ENCODE measurements around the gene ARHGAP18.

ARHGAP18 gene

GRCh38 chr6:129667621-129668020 is 42.4 kb downstream of the ARHGAP18 start:
- no peak for DNase-seq (ENCODE audit: low read depth)

- no peak for DNase-seq (ENCODE audit: low read depth)
Observed at GRCh38 chr6:129667034-129667433, 42.9 kb downstream of the ARHGAP18 start.

- DNase-seq (ENCODE audit: low read depth) = no peak
Observed at GRCh38 chr6:129665555-129665954, 44.4 kb downstream of the ARHGAP18 start.

GRCh38 chr6:129663531-129663930 is 46.4 kb downstream of the ARHGAP18 start:
- DNase-seq (ENCODE audit: low read depth) = no peak

- no peak for DNase-seq (ENCODE audit: low read depth)
Observed at GRCh38 chr6:129662980-129663431, 47.0 kb downstream of the ARHGAP18 start.

GRCh38 chr6:129662406-129662766 is 47.6 kb downstream of the ARHGAP18 start:
- DNase-seq (ENCODE audit: low read depth) = no peak

GRCh38 chr6:129661536-129662405 is 48.2 kb downstream of the ARHGAP18 start:
- DNase-seq (ENCODE audit: low read depth) = no peak

GRCh38 chr6:129660346-129660676 is 49.7 kb downstream of the ARHGAP18 start:
- DNase-seq (ENCODE audit: low read depth) = no peak

- no peak for DNase-seq (ENCODE audit: low read depth)
Observed at GRCh38 chr6:129659590-129660345, 50.2 kb downstream of the ARHGAP18 start.

- DNase-seq (ENCODE audit: low read depth) = no peak
Observed at GRCh38 chr6:129659167-129659566, 50.8 kb downstream of the ARHGAP18 start.

GRCh38 chr6:129657483-129657882 is 52.5 kb downstream of the ARHGAP18 start:
- no peak for DNase-seq (ENCODE audit: low read depth)

GRCh38 chr6:129655334-129655733 is 54.6 kb downstream of the ARHGAP18 start:
- DNase-seq (ENCODE audit: low read depth) = no peak

GRCh38 chr6:129653746-129654145 is 56.2 kb downstream of the ARHGAP18 start:
- DNase-seq (ENCODE audit: low read depth) = no peak

GRCh38 chr6:129653229-129653628 is 56.7 kb downstream of the ARHGAP18 start:
- no peak for DNase-seq (ENCODE audit: low read depth)

- no peak for DNase-seq (ENCODE audit: low read depth)
Observed at GRCh38 chr6:129651291-129651691, 58.7 kb downstream of the ARHGAP18 start.

GRCh38 chr6:129648819-129649491 is 61.0 kb downstream of the ARHGAP18 start:
- no peak for DNase-seq (ENCODE audit: low read depth)

GRCh38 chr6:129647044-129647443 is 62.9 kb downstream of the ARHGAP18 start:
- DNase-seq (ENCODE audit: low read depth) = no peak

GRCh38 chr6:129646642-129647041 is 63.3 kb downstream of the ARHGAP18 start:
- DNase-seq (ENCODE audit: low read depth) = no peak

GRCh38 chr6:129645830-129646579 is 64.0 kb downstream of the ARHGAP18 start:
- no peak for DNase-seq (ENCODE audit: low read depth)

- no peak for DNase-seq (ENCODE audit: low read depth)
Observed at GRCh38 chr6:129645106-129645829, 64.7 kb downstream of the ARHGAP18 start.

GRCh38 chr6:129644567-129645015 is 65.4 kb downstream of the ARHGAP18 start:
- DNase-seq (ENCODE audit: low read depth) = no peak
